ENCODE measurements around the gene HTT. TPM values are rescaled to one million over a fixed set of nuclear protein-coding genes. Genes with fewer than 3 reads are reported as not detected.

Gene HTT
- total and polyA plus RNA-seq, 4 donors, result 5.1 to 82.7 (median 41.1) TPM

DNA sequence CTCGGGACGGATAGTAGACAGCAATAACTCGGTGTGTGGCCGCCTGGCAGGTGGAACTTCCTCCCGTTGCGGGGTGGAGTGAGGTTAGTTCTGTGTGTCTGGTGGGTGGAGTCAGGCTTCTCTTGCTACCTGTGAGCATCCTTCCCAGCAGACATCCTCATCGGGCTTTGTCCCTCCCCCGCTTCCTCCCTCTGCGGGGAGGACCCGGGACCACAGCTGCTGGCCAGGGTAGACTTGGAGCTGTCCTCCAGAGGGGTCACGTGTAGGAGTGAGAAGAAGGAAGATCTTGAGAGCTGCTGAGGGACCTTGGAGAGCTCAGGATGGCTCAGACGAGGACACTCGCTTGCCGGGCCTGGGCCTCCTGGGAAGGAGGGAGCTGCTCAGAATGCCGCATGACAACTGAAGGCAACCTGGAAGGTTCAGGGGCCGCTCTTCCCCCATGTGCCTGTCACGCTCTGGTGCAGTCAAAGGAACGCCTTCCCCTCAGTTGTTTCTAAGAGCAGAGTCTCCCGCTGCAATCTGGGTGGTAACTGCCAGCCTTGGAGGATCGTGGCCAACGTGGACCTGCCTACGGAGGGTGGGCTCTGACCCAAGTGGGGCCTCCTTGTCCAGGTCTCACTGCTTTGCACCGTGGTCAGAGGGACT, 168.8 kb downstream of the HTT start:
- H3K4me3 ChIP-seq (ENCODE audit: low read length in 2 of 2), result no peak overlapping the region
- peaks cover 0 to 5% of the 10 kb centered on the region in 2 donors for H3K36me3 ChIP-seq (ENCODE audit: control insufficient read depth in 1 of 2, insufficient read depth in 2 of 2, low read length in 1 of 2)
- H3K27me3 ChIP-seq (ENCODE audit: control insufficient read depth in 1 of 2, insufficient read depth in 2 of 2, low read length in 1 of 2), result no peaks in the 10 kb centered on the region
- WGBS, 2 donors, result 85 to 86% methylated on average over 23 of the region's 23 CpGs
- DNase-seq (no peak), ATAC-seq (ENCODE audit: low FRiP score) (no peak)
- no peak overlapping the region for H3K27ac ChIP-seq (ENCODE audit: low read depth in 1 of 2, low read length in 2 of 2)
- intact Hi-C loops (cut with DNase I), result no loop called here
- no peaks in the 10 kb centered on the region for H3K9me3 ChIP-seq (ENCODE audit: control insufficient read depth, low read length)
- H3K4me1 ChIP-seq (ENCODE audit: control insufficient read depth in 1 of 2, insufficient read depth in 2 of 2, low read length in 2 of 2), result no peaks in the 10 kb centered on the region

DNA sequence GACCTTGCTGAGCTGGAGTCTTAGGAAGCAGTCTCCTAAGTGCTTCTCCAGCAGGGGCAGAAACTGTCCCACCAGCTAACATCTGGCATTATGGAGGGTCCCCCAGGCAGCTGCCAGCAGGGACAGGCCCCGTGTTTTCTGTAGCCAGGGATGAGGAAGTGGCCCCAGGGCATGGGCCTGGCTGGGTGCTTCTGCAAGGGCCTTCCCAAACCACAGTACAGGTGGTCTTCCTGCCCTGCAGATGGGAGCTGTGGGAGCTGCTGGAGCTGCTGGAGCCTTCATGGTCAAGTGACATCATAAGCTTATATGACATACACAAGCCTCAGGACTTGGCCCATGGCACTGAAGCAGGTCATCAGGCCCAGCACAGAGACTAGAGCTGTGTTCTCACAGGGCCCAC, 169.5 kb downstream of the HTT start:
- no peak overlapping the region for H3K27ac ChIP-seq (ENCODE audit: low read depth in 1 of 2, low read length in 2 of 2)
- intact Hi-C loops (cut with DNase I), result no loop called here
- DNase-seq, result no peak
- H3K4me3 ChIP-seq (ENCODE audit: low read length in 2 of 2), result no peak overlapping the region
- no peaks in the 10 kb centered on the region for H3K9me3 ChIP-seq (ENCODE audit: control insufficient read depth, low read length)
- no peak for ATAC-seq (ENCODE audit: low FRiP score)
- H3K36me3 ChIP-seq (ENCODE audit: control insufficient read depth in 1 of 2, insufficient read depth in 2 of 2, low read length in 1 of 2), result peaks cover 0 to 5% of the 10 kb centered on the region in 2 donors
- 75 to 80% methylated on average over 1 of the region's 1 CpG for WGBS, 2 donors
- H3K4me1 ChIP-seq (ENCODE audit: control insufficient read depth in 1 of 2, insufficient read depth in 2 of 2, low read length in 2 of 2), result no peaks in the 10 kb centered on the region
- H3K27me3 ChIP-seq (ENCODE audit: control insufficient read depth in 1 of 2, insufficient read depth in 2 of 2, low read length in 1 of 2), result no peaks in the 10 kb centered on the region

DNA sequence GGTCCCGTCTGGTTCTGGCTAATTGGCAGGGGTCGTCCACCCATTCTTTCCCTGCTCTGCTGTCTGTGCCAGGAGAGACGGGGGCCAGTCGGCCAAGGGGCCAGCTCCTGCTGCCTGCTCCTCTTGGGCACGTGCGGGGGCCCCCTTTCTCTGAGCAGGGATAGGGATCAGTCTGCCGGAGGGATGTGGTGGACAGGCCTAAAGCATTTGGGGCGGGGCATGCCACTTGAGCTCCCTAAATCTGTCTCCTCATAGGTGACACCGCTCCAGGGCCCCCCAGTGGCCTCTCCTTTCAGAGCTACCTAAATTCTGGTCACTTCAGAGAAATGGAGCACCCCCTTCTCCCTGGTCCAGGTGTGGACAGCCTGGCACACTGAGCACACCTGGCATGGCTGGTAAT, 170.3 kb downstream of the HTT start:
- H3K4me1 ChIP-seq (ENCODE audit: control insufficient read depth in 1 of 2, insufficient read depth in 2 of 2, low read length in 2 of 2), result no peaks in the 10 kb centered on the region
- H3K9me3 ChIP-seq (ENCODE audit: control insufficient read depth, low read length), result no peaks in the 10 kb centered on the region
- DNase-seq (no peak), ATAC-seq (ENCODE audit: low FRiP score) (no peak)
- no peaks in the 10 kb centered on the region for H3K27me3 ChIP-seq (ENCODE audit: control insufficient read depth in 1 of 2, insufficient read depth in 2 of 2, low read length in 1 of 2)
- peaks cover 0 to under 1% of the 10 kb centered on the region in 2 donors for H3K36me3 ChIP-seq (ENCODE audit: control insufficient read depth in 1 of 2, insufficient read depth in 2 of 2, low read length in 1 of 2)
- H3K4me3 ChIP-seq (ENCODE audit: low read length in 2 of 2), result no peak overlapping the region
- 77 to 84% methylated on average over 8 to 9 of the region's 9 CpGs for WGBS, 2 donors
- intact Hi-C loops (cut with DNase I), result no loop called here
- H3K27ac ChIP-seq (ENCODE audit: low read depth in 1 of 2, low read length in 2 of 2), result no peak overlapping the region

DNA sequence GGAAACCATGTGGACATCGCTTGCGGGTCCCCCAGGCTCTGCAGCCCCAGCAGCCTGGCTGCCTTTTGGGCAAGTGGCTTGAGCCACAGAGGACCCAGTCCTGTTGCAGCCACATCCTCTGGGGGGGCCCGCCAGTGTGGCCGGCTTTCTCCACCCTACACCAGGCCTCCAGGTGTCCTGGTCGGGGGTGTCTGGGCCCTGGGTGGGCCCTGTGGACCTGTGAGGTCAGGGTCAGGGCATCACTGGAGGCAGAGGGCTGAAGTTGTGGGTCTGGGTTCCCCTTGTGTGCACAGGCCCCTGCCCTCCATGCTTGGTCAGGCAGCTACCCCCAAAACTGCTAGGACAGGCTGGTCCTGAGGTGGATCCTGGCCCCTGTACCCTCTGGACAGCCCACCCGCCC, 171.2 kb downstream of the HTT start:
- H3K36me3 ChIP-seq (ENCODE audit: control insufficient read depth in 1 of 2, insufficient read depth in 2 of 2, low read length in 1 of 2), result no peaks in the 10 kb centered on the region
- no peaks in the 10 kb centered on the region for H3K27me3 ChIP-seq (ENCODE audit: control insufficient read depth in 1 of 2, insufficient read depth in 2 of 2, low read length in 1 of 2)
- 89 to 92% methylated on average over 6 of the region's 6 CpGs for WGBS, 2 donors
- ATAC-seq (ENCODE audit: low FRiP score) (no peak), DNase-seq (no peak)
- no peaks in the 10 kb centered on the region for H3K4me1 ChIP-seq (ENCODE audit: control insufficient read depth in 1 of 2, insufficient read depth in 2 of 2, low read length in 2 of 2)
- H3K9me3 ChIP-seq (ENCODE audit: control insufficient read depth, low read length), result no peaks in the 10 kb centered on the region
- intact Hi-C loops (cut with DNase I), result no loop called here
- H3K27ac ChIP-seq (ENCODE audit: low read depth in 1 of 2, low read length in 2 of 2), result no peak overlapping the region
- H3K4me3 ChIP-seq (ENCODE audit: low read length in 2 of 2), result no peak overlapping the region

DNA sequence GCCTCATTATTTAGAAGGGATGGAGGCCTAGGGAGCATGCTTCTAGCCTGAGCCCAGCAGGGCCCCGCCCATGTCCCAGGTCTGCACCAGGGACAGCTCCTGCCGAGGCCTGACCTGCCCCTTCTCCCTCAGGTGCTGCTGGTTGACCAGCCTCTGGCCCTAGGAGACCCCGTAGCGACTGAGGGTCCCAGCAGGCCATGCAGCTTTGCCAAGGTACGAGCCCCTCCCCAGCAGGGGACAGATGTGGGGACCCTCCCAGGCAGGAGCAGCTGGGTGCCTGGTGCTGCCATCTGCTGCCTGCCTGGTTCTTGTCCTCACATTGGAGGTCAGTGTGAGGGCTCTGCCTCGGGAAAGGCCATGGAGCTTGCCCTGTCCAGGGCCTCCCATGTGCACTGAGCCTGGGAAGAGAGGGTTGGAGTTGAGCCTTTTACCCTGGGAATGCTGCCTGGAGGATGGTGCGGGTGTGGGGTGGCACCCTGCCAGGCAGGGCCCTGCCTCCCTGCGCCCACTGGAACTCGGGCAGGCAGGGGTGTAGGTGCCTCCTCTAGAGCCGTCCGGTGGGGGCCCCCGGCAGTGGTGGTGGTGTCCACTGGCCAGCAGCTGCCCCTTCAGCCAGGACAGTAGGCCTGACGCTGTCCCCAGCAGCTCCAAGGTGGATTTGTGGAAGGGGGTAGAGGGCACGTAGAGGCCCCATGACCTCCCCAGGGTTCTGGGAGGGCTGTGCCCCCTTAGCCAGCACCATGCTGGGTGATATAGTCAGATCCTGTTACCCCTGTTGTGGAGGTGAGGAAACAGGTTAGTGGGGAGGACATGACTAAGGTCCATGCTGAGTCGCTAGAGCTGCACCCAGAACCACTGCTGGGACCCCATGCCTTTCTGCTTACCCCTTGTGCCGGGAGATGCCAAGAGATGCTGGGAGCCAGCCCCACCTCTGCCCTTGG, 172.2 kb downstream of the HTT start:
- ATAC-seq (ENCODE audit: low FRiP score) (no peak), DNase-seq (no peak)
- 73 to 75% methylated on average over 16 of the region's 16 CpGs for WGBS, 2 donors
- Histone ChIP-seq H3K36me3 (ENCODE audit: control insufficient read depth in 1 of 2, insufficient read depth in 2 of 2, low read length in 1 of 2) (no peaks in the 10 kb centered on the region), H3K27ac (ENCODE audit: low read depth in 1 of 2, low read length in 2 of 2) (no peak overlapping the region), H3K4me3 (ENCODE audit: low read length in 2 of 2) (no peak overlapping the region), H3K4me1 (ENCODE audit: control insufficient read depth in 1 of 2, insufficient read depth in 2 of 2, low read length in 2 of 2) (no peaks in the 10 kb centered on the region), H3K27me3 (ENCODE audit: control insufficient read depth in 1 of 2, insufficient read depth in 2 of 2, low read length in 1 of 2) (no peaks in the 10 kb centered on the region), H3K9me3 (ENCODE audit: control insufficient read depth, low read length) (no peaks in the 10 kb centered on the region)
- intact Hi-C loops (cut with DNase I), result no loop called here

DNA sequence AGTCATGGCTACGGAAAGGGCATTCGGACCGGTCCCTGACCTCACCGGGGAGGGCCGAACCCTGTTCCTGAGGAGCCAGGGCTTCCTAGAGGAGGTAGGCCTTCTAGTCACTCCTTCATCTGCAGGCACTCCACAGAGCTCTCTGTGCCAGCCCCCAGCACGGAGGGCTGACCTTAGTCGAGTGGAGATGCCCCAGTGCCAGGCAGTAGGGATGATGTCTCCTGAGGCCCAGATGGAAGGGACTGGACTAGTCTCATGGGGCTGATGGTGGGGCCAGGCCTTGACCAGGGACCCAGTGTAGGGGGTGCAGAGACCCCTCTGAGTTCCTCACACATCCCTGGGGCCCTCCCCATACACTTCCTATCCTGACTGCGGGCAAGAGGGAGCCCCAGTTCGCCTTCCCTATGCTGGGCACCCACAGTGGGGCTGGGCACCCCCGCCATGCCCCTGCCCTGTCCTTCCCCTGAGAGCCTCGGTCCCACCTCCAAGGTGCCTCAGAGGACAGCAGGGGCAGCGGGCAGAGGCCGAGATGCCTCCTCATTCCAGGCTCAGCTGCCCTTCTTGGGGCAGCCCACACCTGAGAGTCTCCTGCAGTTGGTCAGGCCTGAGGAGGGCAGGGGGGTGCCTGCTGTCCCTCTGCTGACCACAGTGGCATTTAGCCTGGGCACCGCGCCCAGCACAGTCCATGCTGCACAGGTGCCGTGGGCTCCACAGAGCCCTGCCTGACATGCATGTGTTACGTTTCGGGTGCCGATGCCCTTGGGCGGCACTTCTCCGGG, 173.1 kb downstream of the HTT start:
- 87 to 92% methylated on average over 19 to 21 of the region's 21 CpGs for WGBS, 2 donors
- intact Hi-C loops (cut with DNase I), result no loop called here
- H3K27me3 ChIP-seq (ENCODE audit: control insufficient read depth in 1 of 2, insufficient read depth in 2 of 2, low read length in 1 of 2), result no peaks in the 10 kb centered on the region

DNA sequence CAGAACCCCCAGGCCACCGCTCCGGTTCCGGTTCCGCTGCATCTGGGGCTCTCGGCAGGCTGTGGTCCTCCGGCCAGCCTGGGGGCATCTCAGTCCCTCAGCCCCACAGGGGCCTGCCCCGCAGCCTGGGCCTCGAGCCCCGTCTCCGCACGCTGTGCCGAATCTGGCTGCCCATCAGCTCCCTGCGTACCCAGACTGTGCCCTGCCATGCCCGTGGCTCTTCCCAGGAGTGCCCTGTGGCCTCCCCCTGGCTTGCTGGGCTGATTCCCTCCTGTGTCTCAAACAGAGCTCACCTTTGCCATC, 173.6 kb downstream of the HTT start:
- WGBS, 2 donors, result 96 to 97% methylated on average over 13 to 14 of the region's 14 CpGs
- no peaks in the 10 kb centered on the region for H3K27me3 ChIP-seq (ENCODE audit: control insufficient read depth in 1 of 2, insufficient read depth in 2 of 2, low read length in 1 of 2)
- intact Hi-C loops (cut with DNase I), result no loop called here
- H3K27ac ChIP-seq (ENCODE audit: low read depth in 1 of 2, low read length in 2 of 2), result no peak overlapping the region
- DNase-seq (no peak), ATAC-seq (ENCODE audit: low FRiP score) (no peak)
- no peaks in the 10 kb centered on the region for H3K36me3 ChIP-seq (ENCODE audit: control insufficient read depth in 1 of 2, insufficient read depth in 2 of 2, low read length in 1 of 2)
- H3K4me1 ChIP-seq (ENCODE audit: control insufficient read depth in 1 of 2, insufficient read depth in 2 of 2, low read length in 2 of 2), result no peaks in the 10 kb centered on the region
- H3K9me3 ChIP-seq (ENCODE audit: control insufficient read depth, low read length), result no peaks in the 10 kb centered on the region
- H3K4me3 ChIP-seq (ENCODE audit: low read length in 2 of 2), result no peak overlapping the region

More for the DNA sequence above, 173.1 kb downstream of the HTT start:
- Histone ChIP-seq H3K27ac (ENCODE audit: low read depth in 1 of 2, low read length in 2 of 2) (no peak overlapping the region), H3K36me3 (ENCODE audit: control insufficient read depth in 1 of 2, insufficient read depth in 2 of 2, low read length in 1 of 2) (no peaks in the 10 kb centered on the region), H3K9me3 (ENCODE audit: control insufficient read depth, low read length) (no peaks in the 10 kb centered on the region), H3K4me3 (ENCODE audit: low read length in 2 of 2) (no peak overlapping the region), H3K4me1 (ENCODE audit: control insufficient read depth in 1 of 2, insufficient read depth in 2 of 2, low read length in 2 of 2) (no peaks in the 10 kb centered on the region)
- no peak for ATAC-seq (ENCODE audit: low FRiP score)
- DNase-seq, result no peak

DNA sequence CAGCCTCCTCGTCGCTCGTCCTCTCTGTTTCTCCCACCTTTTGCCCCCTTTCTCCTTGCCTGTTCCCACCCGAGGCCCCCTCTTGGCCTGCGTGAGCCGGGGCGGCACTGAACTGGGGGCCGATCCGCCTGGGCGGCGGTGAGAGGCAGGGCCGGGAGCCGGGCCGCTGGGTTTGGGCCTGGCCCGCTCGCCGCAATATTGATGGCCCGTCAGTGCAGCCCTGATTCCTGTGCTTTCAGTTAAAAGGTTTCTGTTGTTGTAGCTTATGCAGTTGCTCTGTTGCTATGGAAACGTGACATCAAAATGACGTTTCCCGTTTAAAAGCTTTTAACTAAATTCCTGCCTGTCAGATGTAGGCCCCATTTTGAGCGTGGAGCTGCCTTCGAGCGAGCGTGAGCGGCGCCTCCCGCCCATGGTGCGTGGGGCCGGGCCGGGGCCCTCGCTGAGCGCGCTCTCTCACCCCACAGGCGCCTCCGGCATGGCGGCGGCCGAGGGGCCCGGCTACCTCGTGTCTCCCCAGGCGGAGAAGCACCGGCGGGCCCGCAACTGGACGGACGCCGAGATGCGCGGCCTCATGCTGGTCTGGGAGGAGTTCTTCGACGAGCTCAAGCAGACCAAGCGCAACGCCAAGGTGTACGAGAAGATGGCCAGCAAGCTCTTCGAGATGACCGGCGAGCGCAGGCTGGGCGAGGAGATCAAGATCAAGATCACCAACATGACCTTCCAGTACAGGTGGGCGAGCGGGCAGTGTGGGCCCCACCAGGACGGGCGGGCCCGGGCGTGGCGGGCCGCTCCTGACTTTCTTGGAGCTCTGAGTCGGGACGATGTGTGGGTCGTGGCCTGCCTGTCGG, 174.6 kb downstream of the HTT start, which contains the start of gene MSANTD1:
Gene MSANTD1, plus strand, starts transcription at position 349 of the 851 bp plus-strand sequence. Its CDS starts 64 bp downstream, at position 413.
- Histone ChIP-seq H3K4me3 (ENCODE audit: low read length in 2 of 2) (no peak within 1 kb of the TSS), H3K27me3 (ENCODE audit: control insufficient read depth in 1 of 2, insufficient read depth in 2 of 2, low read length in 1 of 2) (no peaks in the 10 kb centered on the region), H3K36me3 (ENCODE audit: control insufficient read depth in 1 of 2, insufficient read depth in 2 of 2, low read length in 1 of 2) (no peaks in the 10 kb centered on the region), H3K4me1 (ENCODE audit: control insufficient read depth in 1 of 2, insufficient read depth in 2 of 2, low read length in 2 of 2) (no peaks in the 10 kb centered on the region), H3K9me3 (ENCODE audit: control insufficient read depth, low read length) (no peaks in the 10 kb centered on the region), H3K27ac (ENCODE audit: low read depth in 1 of 2, low read length in 2 of 2) (no peak within 1 kb of the TSS)
- 86 to 88% methylated on average over 72 of the region's 72 CpGs for WGBS, 2 donors
- DNase-seq (peak in 1 of 2 donors; percentile 52), ATAC-seq (ENCODE audit: low FRiP score) (no peak)
- intact Hi-C loops (cut with DNase I), result no loop called here

Measured in aorta (tissue), 5 donors.